Left lobe of liver (tissue), 2 donors: ENCODE data around the gene SLC25A53. TPM values are rescaled to one million over a fixed set of nuclear protein-coding genes. Genes with fewer than 3 reads are reported as not detected.
A peak's percentile ranks its signal among the peaks of the same experiment; 100 is the strongest.
"Not testable (repeated sequence)": the region's sequence is repeated elsewhere in the genome, so short reads cannot be mapped to it uniquely, and the experiment has no call there.

Source experiments
- ATAC-seq: fragments of 200-7000 bp; cut with Tn5 transposase; one replicate; pipeline ENCODE4 v1.9.1; 2020; ENCODE audit warnings: mild to moderate bottlenecking, moderate library complexity
- DNase-seq: peaks from one replicate; pipeline ENCODE4 v3.0.0-alpha.2; 2020; ENCODE audit warnings: low spot score
- total RNA-seq: library from RNA; stranded (reverse); gene quantifications from one replicate; pipeline ENCODE4 v1.2.1, GENCODE V29; 2021
- donor health status: DM: no; HTN: no; CAD: no; lungs with moderate emphysema.
- donor health status: DM: no; HTN: yes; CAD: no.

SLC25A53 gene
- total RNA-seq, 1 donor from 2014 or later, result 4.3 TPM

DNA sequence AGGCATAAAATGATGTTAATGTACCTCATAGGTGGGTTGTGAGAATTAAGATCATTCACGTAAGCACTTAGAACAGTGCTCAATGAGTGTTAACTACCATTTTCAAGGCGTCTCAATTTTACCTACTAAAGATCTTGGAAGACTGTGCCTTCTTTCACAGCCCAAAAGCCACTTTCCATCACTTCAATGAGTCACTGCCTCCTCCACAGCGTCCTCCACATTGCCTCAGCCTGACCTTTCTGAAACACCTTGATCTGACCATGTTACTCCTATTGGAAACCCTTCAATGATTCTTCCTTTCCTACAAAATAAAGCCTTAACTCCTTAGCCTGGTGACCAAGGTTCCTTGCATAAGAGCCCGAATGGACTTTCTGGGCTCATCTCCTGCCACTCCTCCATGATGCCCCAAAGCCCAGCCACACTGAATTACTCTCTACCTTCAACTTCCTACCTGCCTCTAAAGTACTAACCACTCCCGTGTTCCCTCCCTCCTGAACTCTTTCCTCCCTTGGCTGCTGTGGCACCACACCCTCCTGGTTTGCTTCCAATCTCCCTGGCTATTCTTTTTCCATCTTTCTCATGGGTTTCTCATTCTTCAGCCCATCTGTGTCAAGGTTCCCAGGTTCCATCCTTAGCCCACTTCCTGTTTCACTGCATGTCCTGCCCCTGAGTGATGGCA lies 22.1 kb downstream of the SLC25A53 start:
- ATAC-seq, result no peak
- DNase-seq, result no peak

DNA sequence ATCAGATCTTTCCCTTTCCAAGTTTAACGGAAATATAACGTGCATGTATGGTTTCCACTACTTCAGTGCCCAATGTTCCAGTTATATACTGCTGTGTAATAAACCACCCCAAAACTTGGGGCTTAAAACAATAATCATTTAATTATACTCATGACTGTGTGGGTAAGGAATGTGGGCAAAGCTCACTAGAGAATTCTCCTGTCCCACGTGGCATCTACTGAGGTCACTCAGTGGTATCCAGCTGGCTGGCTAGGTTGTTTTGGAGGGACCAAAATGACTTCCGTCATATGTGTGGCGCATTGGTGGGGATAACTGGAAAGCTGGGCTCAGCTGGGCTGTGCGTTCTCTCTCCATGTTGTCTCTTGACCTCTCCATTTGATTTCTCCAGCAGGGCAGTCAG lies 26.0 kb downstream of the SLC25A53 start:
- ATAC-seq (no peak), DNase-seq (no peak)

DNA sequence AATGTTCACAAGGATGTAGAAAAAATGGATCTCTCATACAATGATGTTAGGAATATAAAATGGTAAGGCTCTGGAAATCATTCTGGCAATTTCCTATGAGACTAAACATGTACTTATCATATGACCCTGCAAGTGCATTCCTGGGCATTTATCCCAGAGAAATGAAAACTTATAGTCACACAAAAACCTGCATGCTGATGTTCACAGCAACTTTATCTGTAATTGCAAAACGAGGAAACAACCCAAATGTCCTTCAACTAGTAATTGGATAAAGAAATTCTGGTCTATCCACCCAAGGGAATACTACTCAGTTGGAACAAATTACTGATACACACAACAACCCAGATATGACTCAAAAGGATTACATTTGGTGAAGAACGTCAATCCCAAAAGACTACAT lies 30.0 kb downstream of the SLC25A53 start:
- no peak for DNase-seq
- no peak for ATAC-seq

DNA sequence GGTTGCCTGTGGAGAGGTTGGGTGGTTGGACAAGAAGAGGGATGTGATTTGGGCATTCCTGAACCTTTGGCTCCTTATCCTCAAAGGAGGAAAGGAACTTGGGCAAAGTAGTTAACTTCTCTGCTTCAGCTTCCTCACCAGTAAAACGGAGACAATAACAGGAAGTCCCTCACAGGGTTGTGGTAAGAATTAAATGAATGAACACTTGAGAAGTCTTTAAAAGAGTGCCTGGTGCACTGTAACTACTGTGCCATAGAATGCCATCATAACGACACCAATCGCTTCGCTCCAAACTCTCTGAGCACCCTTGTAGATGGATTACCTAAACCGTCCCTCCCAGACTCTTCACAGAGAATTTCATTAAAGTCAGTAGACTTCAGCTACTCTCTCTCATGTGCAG lies 34.0 kb downstream of the SLC25A53 start:
- DNase-seq (no peak), ATAC-seq (no peak)

DNA sequence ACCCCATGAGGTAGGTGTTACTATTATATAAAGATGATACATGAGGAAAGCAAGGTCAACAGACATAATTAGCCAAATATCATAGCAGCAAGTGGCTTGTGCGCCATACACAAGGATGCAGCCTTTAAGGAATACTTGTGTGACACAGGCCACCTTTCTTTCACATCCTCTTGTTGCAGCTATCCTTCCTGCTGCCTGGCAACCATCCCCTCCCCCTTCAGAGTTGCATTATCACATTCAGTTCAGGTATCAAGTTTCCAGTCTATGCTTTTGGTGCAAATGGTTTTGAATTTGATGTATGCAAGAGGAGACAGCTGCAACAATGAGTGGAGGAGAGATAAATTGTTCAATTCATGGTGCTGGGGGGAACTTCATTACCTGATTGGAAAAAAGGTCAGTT lies 38.0 kb downstream of the SLC25A53 start:
- ATAC-seq, result no peak

DNA sequence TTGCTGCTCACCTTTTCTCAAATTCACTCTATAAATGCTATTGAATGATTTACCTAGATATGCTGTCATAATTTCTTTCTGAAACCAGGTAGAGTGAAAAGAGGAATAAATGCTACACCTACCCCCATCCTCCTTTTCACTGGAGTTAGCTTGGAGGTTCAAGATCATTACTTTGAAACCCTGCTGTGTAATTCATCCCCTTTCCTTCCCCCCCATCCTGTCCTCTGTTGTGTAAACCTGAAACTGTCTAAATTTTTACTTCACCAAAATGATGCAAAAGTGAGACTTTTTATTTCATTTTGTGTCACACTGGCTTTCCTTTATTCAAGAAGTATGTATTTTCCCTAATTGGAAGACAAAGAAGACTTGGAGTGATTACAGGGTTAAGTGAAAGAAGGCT lies 39.0 kb downstream of the SLC25A53 start:
- ATAC-seq (no peak), DNase-seq (no peak)

More for the DNA sequence above, 38.0 kb downstream of the SLC25A53 start:
- DNase-seq, result no peak

DNA sequence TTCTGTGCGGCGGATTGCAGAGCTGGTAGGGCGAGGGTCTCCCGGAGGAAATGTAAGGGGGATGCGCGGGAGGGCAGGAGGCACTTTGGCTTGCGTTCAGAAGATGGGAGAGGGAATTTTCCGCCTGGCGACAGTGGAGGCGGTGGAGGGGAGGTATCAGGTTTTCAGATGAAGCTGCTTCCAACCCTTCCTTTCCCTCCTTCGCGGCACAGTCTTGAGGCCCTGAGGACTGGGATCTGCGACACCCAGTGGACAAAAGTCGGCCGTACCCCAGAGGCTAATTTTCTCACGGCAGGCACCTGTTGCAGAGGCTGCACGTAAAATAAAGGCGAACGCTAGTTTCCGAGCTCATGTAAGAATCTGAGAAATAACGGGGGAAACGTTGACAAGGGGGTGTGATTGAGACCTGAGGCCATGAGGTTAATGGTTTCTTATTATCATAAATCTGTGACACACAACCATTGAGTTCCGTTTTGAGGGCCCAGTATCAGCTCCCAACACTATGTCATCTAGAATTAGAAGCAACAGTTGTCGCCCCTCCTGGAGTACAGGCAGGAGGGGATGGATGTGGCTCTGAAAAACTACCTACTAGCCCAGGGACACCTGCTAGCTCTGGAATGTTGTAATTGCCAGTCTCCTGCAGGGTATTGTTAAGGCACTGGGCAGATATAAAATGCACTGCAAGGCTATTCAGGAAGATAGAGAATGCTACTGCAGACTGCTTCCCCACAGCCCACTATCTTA lies 43.4 kb downstream of the SLC25A53 start:
- DNase-seq (peak; percentile 43), ATAC-seq (peak; percentile 79)

DNA sequence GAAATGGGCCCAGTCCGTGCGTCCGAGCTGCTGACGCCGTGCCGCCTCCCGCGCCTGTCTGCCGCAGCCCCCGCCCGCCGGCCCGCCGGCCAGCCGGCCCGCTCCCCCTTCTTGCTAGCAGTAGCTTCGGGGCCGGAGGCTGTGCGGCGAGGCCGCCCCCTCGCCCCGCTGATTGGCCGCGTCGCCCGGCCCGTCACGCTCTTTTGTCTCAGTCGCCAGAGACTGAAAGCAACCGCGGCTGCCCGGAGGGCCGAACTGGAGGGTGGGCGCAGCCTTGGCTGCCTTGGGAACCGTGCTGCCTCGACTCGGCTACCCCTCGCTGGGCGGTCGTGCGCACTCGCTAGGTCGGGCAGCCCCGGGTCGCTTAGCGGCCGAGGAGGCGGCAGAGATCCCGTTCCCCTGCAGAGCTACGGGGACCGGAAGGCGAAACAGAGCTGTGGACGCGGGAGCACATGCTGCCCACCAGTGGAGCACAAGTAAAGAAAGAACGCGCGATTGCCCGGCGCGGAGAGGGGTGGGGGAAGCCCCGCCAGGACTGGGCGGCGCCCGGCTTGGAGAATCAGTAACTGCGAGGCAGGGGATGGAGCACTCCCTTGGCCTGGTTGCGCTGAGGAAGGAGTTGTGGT lies 44.4 kb downstream of the SLC25A53 start, which contains the start of gene ZCCHC18:
TSS of gene ZCCHC18 (plus strand) at position 198 of the 626 bp plus-strand sequence. CDS start 1,589 bp downstream, outside the sequence.
- ATAC-seq (peak; percentile 70), DNase-seq (no peak)

DNA sequence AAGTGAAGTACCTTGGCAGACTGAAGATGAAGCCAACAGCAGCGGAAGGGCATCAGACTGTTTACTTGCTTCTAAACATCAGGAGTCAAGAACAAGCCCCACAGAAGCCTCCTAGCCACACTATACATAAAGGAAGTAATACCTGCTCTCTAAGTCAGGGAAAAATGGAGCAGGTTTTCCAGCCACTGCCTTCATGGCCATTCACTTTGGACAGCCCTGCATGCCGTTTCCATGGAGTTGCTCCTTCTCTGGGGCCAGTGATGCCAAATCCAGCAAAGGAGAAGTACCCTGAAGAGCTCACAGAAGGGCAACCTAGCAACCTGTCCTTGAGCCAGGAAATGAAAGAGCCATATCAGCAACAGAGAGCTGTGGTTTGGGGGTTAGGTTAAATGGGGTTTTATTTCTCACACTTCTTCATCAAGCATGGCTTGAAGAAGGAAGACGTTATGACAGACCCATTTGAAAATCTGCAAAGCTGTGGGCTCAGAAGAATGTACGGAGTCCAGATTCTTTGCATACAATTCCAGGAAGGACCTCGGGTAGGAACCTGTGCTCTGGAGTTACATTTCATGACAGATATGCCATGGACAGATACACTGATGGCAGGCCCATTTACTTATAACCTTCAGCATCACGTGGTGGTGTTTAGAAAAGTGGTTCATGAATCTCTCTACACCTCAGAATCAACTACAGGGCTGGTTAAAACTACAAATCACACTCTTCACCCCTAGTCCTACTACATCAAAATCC lies 46.1 kb downstream of the SLC25A53 start:
- not testable (repeated sequence) for ATAC-seq, DNase-seq

DNA sequence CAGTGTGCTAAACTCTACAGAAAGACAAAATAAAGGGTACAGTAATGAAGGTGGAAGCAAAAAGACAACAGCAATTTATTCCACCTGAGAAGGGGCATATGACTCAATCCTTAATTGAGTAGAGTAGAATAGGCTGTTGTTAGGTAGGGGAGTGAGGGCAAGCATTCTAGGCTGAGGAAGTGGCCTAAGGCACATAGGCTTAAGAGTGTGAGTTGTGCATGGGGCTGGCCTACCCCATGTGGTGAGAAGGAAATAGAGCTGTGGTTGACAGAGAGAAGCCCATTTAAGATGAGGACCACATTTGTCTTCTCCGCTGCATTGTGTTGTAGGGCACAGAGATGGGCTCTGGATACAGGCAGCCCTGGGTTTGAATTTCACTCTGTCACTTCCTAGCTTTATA lies 47.9 kb downstream of the SLC25A53 start:
- DNase-seq (no peak), ATAC-seq (no peak)

DNA sequence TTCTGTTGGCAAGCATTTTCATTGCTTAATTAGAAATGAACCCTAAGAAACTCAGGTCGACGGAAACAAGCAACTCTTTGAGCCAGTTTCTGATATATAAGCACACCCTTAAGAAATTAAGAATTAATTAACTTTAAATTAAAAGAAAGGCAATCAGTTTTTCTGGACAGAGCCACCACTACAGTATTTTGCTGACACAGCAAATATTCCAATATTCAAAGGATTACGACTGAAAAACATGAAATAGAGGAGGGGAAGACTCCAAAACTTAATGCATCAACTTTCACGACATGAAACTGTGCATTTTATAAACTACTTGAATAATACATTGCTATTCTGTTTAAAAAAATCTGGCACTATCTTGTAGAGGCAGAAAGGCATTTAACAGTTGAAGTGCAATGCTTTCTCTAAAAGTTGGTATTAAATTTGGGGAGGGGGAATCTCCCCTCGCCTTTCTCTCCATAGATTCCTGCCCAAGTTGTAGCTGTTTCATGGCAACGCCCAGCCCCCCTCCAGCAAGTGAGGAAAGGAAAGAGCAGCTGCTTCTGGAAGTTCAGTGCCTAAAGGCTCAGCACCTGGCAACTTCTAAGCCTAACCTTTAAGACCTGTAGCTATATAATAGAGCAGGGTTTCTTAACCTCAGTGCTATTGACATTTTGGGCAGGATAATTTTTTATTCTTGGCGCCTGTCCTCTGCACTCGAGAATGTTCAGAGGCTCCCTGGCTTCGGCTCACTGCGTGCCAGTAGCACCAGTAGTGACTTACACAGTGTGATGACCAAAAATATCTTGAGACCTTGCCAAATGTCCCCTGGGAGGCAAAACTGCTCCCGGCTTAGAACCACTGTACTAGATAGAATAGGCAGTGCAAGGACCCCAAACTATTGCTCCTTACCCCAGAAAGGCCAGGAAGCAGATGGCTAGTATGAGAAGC lies 51.2 kb downstream of the SLC25A53 start:
- DNase-seq, result no peak
- ATAC-seq, result no peak

DNA sequence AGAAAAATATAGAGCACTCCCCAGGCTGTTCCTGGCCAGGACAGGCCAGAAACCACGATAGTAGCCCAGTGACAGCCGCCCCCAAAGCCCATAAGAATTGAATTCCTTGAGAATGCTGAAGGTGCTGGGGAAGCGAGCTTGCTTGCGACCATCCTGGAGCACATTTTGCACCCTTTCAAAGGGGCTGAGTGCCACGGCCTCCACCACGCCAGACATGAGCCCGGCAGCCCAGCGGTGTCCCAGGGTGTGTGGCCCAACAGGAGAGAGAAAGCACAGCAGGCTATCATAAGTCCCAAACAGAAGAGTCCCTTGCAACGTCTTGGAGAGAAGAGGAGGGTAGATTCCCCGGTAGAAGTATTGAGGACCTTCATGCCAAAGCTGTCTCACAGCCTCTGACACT lies 52.1 kb downstream of the SLC25A53 start:
- no peak for DNase-seq
- no peak for ATAC-seq

DNA sequence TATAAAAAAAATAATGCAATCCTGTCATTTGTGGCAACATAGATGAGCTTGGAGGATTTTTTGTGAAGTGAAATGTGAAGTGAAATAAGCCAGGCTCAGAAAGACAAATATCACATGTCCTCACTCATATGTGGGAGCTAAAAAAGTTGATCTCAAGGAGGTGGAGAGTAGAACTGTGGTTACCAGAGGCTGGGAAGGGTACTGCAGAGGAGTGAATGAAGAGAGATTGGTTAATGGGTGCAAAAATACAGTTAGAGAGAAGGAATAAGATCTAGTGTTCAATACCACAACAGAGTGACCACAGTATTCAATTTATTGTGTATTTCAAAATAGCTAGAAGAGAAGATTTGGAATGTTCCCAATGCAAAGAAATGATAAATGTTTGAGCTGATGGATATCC lies 57.9 kb downstream of the SLC25A53 start:
- ATAC-seq (no peak), DNase-seq (no peak)

DNA sequence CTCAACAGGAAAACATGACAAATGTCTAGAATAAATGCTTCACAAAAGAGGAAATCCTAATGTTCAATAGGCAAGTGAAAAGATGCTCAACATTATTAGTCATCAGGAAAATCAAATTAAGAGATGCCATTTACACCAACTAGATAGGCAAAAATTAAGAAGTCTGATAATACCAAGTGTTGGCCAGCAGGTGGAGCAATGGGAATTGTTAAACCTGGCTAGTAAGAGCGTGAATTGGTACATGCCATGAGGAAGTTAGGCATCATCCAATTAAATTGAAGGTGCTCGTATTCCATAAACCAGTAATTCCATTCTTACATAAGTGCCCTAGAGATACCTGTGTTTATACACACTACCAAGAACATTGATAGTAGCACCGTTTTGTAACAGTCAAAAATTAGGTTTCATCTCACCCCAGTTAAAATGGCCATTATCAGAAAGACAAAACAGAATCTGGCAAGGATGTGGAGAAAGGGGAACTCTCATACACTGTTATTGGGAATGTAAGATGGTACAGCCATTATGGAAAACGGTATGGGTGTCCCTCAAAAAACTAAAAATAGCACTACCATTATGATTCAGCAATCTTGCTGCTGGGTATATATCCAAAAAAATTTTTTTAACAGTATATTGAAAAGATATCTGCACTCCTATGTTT lies 58.5 kb downstream of the SLC25A53 start:
- ATAC-seq, result peak; percentile 89
- DNase-seq, result peak; percentile 44

DNA sequence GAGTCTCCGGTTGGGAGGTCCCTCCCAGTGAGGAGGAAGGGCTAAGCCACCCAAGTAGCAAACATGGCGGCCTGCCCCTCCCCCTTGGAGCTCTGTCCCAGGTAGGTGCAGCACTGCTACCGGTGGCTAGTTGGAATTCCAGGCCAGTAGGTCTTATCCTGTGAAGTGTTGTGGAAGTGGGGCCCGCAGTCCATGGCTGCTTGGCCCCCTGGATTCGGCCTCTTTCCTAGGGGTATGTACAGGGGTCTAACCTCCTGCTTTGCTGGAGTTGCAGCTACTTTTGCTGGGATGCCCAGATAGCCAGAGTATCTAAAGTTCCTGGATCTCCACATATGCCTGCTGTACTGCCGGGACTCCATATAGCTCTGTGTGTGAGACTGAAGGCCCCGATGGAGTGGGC lies 70.9 kb downstream of the SLC25A53 start:
- ATAC-seq, result no peak
- DNase-seq, result no peak

DNA sequence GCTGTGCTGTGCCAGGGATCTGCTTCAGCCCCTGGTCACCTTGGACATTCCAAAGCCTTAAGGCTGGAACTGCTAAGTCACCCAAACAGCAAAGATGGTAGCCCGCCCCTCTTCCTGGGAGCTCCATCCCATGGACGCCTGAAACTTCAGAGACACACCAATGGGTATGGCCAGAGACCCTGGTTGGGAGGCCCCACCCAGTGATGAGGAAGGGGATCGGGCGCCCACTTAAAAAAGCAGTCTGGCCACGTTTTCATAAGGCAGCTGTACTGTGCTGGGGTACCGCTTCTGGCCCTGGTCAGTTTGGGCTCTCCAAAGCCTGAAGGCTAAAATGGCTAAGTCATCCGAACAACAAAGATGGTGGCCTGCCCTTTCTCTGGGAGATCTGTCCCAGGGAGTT lies 71.3 kb downstream of the SLC25A53 start:
- no peak for ATAC-seq

DNA sequence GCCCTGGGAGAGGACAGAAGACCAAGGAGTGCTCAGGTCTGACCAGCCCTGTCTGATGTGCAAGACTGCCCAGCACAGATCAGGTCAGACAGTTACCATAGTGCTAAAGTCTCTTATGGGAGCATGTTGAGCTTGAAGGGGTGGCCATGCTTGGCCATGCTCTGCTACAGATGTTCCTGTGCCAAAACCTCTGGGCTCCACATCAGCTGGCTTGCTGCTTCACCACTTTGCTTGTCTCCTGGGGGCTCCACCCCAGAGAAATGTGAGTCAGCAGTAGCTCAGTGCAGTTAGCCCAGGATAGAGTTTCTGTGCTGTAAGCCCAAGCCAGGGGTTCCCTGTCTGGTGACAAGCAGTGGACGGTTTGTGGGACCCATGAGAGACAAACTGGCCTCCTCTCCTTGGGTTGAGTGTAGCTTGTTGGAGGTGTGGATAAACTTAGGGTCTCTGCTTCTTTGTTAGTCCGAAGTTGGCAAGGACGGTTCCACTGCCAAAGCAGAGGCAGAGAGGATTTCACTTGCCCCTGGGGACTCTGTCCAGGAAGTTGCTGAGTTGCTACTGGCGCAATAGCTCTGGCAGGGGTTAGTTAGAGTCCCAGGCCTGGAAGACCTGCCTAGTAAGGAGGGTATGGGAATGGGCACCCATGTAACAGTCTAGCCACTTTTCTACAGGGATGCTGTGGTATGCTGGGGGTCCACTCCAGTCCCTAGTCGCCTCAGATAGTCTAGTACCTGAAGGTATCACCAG lies 72.1 kb downstream of the SLC25A53 start:
- no peak for ATAC-seq

More for the DNA sequence above, 71.3 kb downstream of the SLC25A53 start:
- no peak for DNase-seq

DNA sequence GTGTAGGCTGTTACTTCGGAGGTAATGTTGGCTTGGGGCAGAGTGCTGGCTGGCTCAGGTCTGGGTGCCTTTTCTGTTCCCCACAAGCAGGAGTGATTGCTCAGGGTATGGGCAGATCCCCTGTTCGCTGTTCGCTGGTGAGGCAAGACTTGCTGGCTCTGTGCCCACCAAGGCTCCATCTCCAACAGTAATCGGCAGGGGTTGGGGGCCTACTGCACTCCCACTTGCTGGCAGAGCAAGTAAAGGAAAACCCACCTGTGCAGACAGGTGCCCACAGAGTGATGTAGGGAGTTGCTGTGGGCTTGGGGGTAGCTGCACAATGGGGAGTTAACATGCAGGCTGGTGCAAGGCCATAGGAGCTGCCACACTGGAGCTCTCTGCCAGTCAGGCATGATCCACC lies 72.7 kb downstream of the SLC25A53 start:
- ATAC-seq (no peak), DNase-seq (no peak)

More for the DNA sequence above, 72.1 kb downstream of the SLC25A53 start:
- no peak for DNase-seq

DNA sequence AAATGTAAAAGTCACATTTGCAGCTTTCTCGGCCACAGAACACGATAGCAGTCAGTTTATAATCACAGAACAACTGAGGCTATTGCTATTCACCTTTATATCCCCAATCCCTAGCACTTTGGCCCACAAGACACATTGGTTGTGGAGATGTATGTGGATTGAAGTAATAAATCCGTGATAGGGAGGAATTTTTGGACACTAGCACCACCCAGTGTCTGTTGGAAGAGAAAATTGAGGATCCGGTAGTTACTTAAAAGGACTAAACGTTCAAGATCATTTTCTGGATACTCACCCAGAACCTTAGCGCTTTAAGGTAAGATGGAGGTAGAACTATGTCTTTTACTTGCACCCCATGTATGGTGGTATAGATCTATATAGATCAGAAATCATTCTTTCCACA lies 79.0 kb downstream of the SLC25A53 start:
- ATAC-seq, result not testable (repeated sequence)

More for the DNA sequence above, 79.0 kb downstream of the SLC25A53 start:
- not testable (repeated sequence) for DNase-seq
